Stimulated activated CD4-positive, alpha-beta T cell treated with anti-CD3 and anti-CD28 coated beads, Interleukin-2, amount 100 ng/mL, for 4 hours (primary cell): ENCODE measurements around the gene LIG1.
"Not testable (repeated sequence)": the region's sequence is repeated elsewhere in the genome, so short reads cannot be mapped to it uniquely, and the experiment has no call there.

ENCODE experiments used
- DNase-seq: peaks from one replicate; pipeline ENCODE4 v3.0.0-alpha.2; 2020; ENCODE audit warnings: low read depth

The LIG1 gene

GRCh38 chr19:48121066-48121465, 49.1 kb downstream of the LIG1 start:
- no peak for DNase-seq

GRCh38 chr19:48120505-48120904, 49.6 kb downstream of the LIG1 start:
- DNase-seq = no peak

GRCh38 chr19:48118131-48118517, 52.0 kb downstream of the LIG1 start:
- DNase-seq = no peak

- DNase-seq = no peak
Measured at GRCh38 chr19:48117515-48118130, 52.5 kb downstream of the LIG1 start.

GRCh38 chr19:48113190-48113917, 56.8 kb downstream of the LIG1 start:
- DNase-seq = no peak

GRCh38 chr19:48111280-48111679, 58.9 kb downstream of the LIG1 start:
- no peak for DNase-seq

- DNase-seq = peak; percentile 76
Measured at GRCh38 chr19:48110350-48110966, 59.7 kb downstream of the LIG1 start, which contains the start of gene PLA2G4C. Gene PLA2G4C, minus strand, starts transcription at chr19:48110817. Its CDS starts 4,288 bp downstream, at chr19:48106529.

- no peak for DNase-seq
Measured at GRCh38 chr19:48108997-48109782, 61.0 kb downstream of the LIG1 start.

- no peak for DNase-seq
Measured at GRCh38 chr19:48103922-48104321, 66.2 kb downstream of the LIG1 start.

GRCh38 chr19:48102870-48103751, 67.0 kb downstream of the LIG1 start:
- no peak for DNase-seq

GRCh38 chr19:48095612-48096175, 74.5 kb downstream of the LIG1 start:
- no peak for DNase-seq

- no peak for DNase-seq
Measured at GRCh38 chr19:48094855-48095203, 75.3 kb downstream of the LIG1 start.

GRCh38 chr19:48094129-48094854, 75.9 kb downstream of the LIG1 start:
- DNase-seq = no peak

GRCh38 chr19:48091111-48091718, 78.9 kb downstream of the LIG1 start:
- not testable (repeated sequence) for DNase-seq

GRCh38 chr19:48090281-48090802, 79.8 kb downstream of the LIG1 start:
- no peak for DNase-seq

- DNase-seq = not testable (repeated sequence)
Measured at GRCh38 chr19:48088991-48089390, 81.2 kb downstream of the LIG1 start.

GRCh38 chr19:48085904-48086864, 84.0 kb downstream of the LIG1 start:
- DNase-seq = no peak

- no peak for DNase-seq
Measured at GRCh38 chr19:48085076-48085475, 85.1 kb downstream of the LIG1 start.

- DNase-seq = no peak
Measured at GRCh38 chr19:48081106-48081505, 89.0 kb downstream of the LIG1 start.
